ENCODE measurements around the gene BCL11A.

DNA sequence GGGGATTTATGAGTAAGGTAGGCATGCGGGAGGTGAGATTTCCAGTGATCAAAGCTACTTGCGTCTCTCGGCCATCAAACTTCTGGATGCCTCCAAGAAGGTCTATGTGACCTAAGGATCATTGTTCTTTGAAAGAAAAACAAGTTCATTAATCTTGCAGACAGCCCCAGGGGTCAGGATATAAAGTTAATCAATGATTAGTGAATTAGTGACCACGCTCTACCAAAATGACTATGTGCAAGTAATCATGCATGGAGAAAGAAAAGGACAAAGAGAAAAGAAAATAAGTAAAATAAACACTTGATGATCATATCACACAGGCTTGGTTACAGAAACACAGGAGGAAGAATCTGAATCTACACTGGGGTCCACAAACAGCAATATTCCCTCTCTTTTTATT lies 42.5 kb upstream of the BCL11A start:
- TF ChIP-seq, protein P1, sequence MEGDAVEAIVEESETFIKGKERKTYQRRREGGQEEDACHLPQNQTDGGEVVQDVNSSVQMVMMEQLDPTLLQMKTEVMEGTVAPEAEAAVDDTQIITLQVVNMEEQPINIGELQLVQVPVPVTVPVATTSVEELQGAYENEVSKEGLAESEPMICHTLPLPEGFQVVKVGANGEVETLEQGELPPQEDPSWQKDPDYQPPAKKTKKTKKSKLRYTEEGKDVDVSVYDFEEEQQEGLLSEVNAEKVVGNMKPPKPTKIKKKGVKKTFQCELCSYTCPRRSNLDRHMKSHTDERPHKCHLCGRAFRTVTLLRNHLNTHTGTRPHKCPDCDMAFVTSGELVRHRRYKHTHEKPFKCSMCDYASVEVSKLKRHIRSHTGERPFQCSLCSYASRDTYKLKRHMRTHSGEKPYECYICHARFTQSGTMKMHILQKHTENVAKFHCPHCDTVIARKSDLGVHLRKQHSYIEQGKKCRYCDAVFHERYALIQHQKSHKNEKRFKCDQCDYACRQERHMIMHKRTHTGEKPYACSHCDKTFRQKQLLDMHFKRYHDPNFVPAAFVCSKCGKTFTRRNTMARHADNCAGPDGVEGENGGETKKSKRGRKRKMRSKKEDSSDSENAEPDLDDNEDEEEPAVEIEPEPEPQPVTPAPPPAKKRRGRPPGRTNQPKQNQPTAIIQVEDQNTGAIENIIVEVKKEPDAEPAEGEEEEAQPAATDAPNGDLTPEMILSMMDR (IDR thresholded peaks at IDR 0.05) = no peak
- TF ChIP-seq POLR2A (IDR thresholded peaks at IDR 0.05) = no peak
